Endothelial cell (in vitro differentiated cells): ENCODE measurements around the gene ZAP70. TPM values are rescaled to one million over a fixed set of nuclear protein-coding genes. Genes with fewer than 3 reads are reported as not detected.
"Not testable (repeated sequence)": the region's sequence is repeated elsewhere in the genome, so short reads cannot be mapped to it uniquely, and the experiment has no call there.

Source experiments
- DNase-seq: peaks from one replicate; pipeline ENCODE4 v3.0.0; 2021; ENCODE audit warnings: low spot score
- H3K27ac Mint-ChIP-seq: one replicate; pipeline ENCODE4 v1.8.0; 2021; ENCODE audit warnings: mixed read lengths, inconsistent platforms; ENCODE audit not compliant: unreplicated experiment
- H3K27me3 Mint-ChIP-seq: one replicate; pipeline ENCODE4 v1.8.0; 2021; ENCODE audit warnings: mild to moderate bottlenecking, moderate library complexity, mixed read lengths, inconsistent platforms; ENCODE audit not compliant: unreplicated experiment
- H3K36me3 Mint-ChIP-seq: one replicate; pipeline ENCODE4 v1.8.0; 2021; ENCODE audit warnings: mild to moderate bottlenecking, low read depth, mixed read lengths, inconsistent platforms; ENCODE audit not compliant: unreplicated experiment
- H3K4me1 Mint-ChIP-seq: one replicate; pipeline ENCODE4 v1.8.0; 2021; ENCODE audit warnings: mild to moderate bottlenecking, mixed read lengths, inconsistent platforms; ENCODE audit not compliant: unreplicated experiment
- H3K4me3 Mint-ChIP-seq: one replicate; pipeline ENCODE4 v1.8.0; 2021; ENCODE audit warnings: mild to moderate bottlenecking, mixed read lengths, inconsistent platforms; ENCODE audit not compliant: unreplicated experiment
- H3K9me3 Mint-ChIP-seq: one replicate; pipeline ENCODE4 v1.8.0; 2021; ENCODE audit warnings: mixed read lengths, inconsistent platforms; ENCODE audit not compliant: unreplicated experiment
- total RNA-seq: library from RNA; stranded (reverse); fragmentation: NEBNext Ultra II Directional; extraction: Animal tissue kit (Norgen Biotek cat#: 25700); gene quantifications from one replicate; pipeline ENCODE4 v1.2.1, GENCODE V29; 2021; ENCODE audit not compliant: unreplicated experiment
- TF ChIP-seq, protein P1 (sequence below): fragments of 200-600 bp; sonication (generic); IDR thresholded peaks from one replicate; pipeline ENCODE4 v1.5.0; 2021; ENCODE audit warnings: antibody characterized with exemption; ENCODE audit not compliant: unreplicated experiment

The ZAP70 gene
- total RNA-seq, 1 donor from 2014 or later = 93.4 TPM

DNA sequence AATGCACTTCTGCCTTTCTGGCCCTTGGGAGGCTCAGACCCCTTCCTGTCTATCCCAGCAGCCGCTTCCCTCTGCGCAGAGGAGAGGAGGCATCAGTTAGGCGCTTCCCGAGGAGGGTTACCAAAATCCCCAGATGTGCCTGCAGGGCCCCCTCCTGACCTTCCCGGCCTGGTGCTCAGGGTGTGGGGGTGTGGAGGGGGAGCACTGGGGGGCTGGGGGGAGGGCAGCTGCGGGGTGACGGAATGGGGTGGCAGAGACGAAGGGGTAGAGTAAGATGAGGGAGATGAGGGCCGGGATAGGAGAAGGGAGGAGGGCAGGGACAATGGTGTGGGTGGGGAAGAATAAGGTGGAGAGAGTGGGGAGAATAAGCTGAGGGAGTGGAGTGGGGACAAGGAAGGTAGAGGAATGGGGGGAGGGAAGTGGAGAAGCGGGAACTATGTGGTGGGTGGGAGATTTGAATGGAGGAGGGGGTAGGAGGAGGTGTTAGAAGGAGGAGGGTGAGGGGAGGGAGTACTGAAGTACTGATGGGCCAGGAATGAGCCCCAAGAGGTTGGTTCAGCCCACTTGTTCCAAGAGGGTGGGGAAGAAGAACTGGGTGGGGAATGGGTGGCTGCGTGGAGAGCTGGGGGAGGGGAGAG is 6.5 kb upstream of the ZAP70 start:
- Mint-ChIP-seq H3K4me3 (no peak overlapping the region), H3K36me3 (no peaks in the 10 kb centered on the region), H3K4me1 (peaks cover 17% of the 10 kb centered on the region), H3K27ac (no peak overlapping the region), H3K9me3 (no peaks in the 10 kb centered on the region), H3K27me3 (peaks cover 7% of the 10 kb centered on the region)
- DNase-seq = no peak
- TF ChIP-seq, protein P1, sequence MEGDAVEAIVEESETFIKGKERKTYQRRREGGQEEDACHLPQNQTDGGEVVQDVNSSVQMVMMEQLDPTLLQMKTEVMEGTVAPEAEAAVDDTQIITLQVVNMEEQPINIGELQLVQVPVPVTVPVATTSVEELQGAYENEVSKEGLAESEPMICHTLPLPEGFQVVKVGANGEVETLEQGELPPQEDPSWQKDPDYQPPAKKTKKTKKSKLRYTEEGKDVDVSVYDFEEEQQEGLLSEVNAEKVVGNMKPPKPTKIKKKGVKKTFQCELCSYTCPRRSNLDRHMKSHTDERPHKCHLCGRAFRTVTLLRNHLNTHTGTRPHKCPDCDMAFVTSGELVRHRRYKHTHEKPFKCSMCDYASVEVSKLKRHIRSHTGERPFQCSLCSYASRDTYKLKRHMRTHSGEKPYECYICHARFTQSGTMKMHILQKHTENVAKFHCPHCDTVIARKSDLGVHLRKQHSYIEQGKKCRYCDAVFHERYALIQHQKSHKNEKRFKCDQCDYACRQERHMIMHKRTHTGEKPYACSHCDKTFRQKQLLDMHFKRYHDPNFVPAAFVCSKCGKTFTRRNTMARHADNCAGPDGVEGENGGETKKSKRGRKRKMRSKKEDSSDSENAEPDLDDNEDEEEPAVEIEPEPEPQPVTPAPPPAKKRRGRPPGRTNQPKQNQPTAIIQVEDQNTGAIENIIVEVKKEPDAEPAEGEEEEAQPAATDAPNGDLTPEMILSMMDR = no peak

DNA sequence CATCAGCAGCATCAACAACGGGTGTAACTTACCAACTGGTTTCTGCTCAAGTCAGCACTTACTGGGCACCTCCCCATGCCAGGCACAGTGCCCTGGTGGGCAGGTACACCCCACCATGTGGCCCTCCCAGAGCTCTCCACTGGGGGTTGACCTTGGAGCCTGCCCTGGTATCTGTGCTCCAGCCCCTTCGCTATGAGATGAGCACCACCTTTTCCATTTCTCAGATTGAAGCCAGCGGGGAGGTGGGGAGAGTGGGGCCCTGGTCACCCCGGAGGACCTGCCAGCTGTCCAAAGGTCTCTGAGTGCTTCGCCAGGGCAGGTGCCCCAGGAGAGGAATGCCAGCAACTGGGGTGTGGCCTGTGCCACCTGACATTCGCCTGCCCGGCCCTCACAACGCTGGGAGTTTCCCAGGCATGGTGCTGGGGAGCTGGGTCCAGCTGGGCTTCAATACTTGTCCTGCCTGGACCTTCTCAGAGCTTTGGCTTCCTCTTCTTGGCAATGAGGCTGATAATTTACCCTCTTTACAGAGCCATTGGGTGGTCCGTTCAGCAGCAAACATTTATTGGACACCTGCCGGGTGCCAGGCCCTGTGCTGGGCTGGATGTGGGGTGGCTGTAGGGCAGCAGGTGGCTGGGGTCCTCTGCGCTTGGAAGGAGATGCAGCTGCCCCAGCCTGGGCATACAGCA is 5.9 kb upstream of the ZAP70 start:
- no peak overlapping the region for H3K4me3 Mint-ChIP-seq
- peaks cover 23% of the 10 kb centered on the region for H3K4me1 Mint-ChIP-seq

DNA sequence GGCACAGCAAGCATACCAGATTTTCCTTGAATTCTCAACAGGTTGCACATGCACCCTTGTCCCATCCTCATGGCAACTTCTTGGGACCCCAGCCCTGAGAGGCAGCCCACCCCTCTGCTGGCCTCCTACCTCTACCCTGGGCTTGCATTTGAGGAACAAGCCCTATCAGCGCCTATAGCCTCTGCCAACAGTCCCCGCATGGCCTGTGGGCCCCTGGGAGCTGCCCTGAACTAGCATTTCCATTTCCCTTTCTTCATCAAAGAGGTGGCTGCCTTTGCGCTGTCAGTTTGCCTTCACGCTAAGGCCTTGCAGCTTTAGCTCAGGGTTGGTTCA is 5.4 kb upstream of the ZAP70 start:
- H3K4me1 Mint-ChIP-seq = peaks cover 23% of the 10 kb centered on the region
- DNase-seq = no peak
- no peaks in the 10 kb centered on the region for H3K36me3 Mint-ChIP-seq
- TF ChIP-seq, protein P1 = no peak
- H3K27me3 Mint-ChIP-seq = peaks cover 7% of the 10 kb centered on the region
- no peak overlapping the region for H3K27ac Mint-ChIP-seq
- H3K9me3 Mint-ChIP-seq = no peaks in the 10 kb centered on the region
- H3K4me3 Mint-ChIP-seq = no peak overlapping the region

More for the DNA sequence above, 5.9 kb upstream of the ZAP70 start:
- H3K36me3 Mint-ChIP-seq = no peaks in the 10 kb centered on the region
- H3K27me3 Mint-ChIP-seq = peaks cover 7% of the 10 kb centered on the region
- H3K27ac Mint-ChIP-seq = no peak overlapping the region
- TF ChIP-seq, protein P1 = no peak
- no peaks in the 10 kb centered on the region for H3K9me3 Mint-ChIP-seq
- DNase-seq = no peak

DNA sequence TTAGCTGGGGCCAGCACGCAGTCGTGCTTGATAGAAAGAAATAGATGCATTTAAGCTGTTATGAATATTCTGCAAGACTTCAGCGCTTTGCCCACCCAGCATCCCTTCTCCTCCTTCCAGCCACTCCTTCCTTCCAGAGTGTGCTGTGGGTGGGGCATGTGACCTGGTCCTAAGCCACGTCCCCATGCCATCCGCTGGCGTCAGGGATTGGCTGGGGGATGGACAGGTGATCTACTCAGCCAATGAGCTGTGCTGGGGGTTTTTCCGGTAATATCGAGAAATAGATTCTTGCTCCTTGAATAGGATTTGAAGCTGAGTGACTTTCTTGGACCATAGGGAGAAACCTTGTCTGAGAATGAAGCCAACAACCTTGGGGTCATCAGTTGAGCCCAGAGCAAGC is 4.8 kb upstream of the ZAP70 start:
- TF ChIP-seq, protein P1 = no peak
- no peak for DNase-seq
- peaks cover 29% of the 10 kb centered on the region for H3K4me1 Mint-ChIP-seq
- H3K36me3 Mint-ChIP-seq = no peaks in the 10 kb centered on the region
- H3K27ac Mint-ChIP-seq = no peak overlapping the region
- H3K4me3 Mint-ChIP-seq = no peak overlapping the region
- peaks cover 7% of the 10 kb centered on the region for H3K27me3 Mint-ChIP-seq
- no peaks in the 10 kb centered on the region for H3K9me3 Mint-ChIP-seq

DNA sequence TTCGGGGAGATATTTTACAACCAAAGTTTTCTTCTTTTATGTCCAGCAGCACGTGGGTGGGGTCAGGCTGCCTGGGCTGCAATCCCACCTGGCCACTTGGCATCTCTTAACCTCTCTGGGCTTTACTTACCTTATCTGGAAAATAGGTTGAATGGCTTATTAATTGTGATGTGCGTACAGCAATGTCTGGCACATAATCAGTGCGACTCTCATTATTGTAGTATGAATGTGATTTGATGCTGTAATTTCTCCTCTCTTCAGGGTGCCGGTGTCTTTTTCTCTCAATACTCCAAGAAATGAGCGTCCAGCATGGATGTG is 2.0 kb upstream of the ZAP70 start:
- Mint-ChIP-seq H3K27me3 (peaks cover 10% of the 10 kb centered on the region), H3K4me1 (peaks cover 52% of the 10 kb centered on the region), H3K36me3 (peaks cover 6% of the 10 kb centered on the region), H3K9me3 (no peaks in the 10 kb centered on the region), H3K27ac (peak overlapping the region; percentile 74), H3K4me3 (no peak overlapping the region)
- TF ChIP-seq, protein P1 = no peak
- no peak for DNase-seq

DNA sequence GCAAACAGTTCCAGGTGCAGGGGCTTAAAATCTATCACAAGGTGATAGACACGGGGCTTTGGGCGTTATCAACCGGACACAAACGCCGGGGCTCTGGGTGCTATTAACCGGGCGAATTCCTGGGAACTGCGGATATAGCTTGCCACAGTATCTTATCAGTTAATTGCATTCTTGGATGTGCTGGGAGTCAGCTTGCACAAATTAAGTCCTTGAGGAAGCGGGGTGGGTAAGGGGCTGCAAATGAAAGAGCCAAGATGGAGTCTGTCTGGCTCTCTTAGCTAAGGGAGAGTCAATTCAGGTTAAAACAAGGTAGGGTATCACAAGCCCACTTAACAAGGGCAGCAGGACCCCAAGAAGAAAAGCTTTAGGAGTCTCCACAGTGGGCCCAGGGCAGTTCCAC is 1.2 kb upstream of the ZAP70 start:
- H3K4me1 Mint-ChIP-seq = peaks cover 59% of the 10 kb centered on the region
- not testable (repeated sequence) for H3K9me3 Mint-ChIP-seq, DNase-seq, H3K36me3 Mint-ChIP-seq, H3K4me3 Mint-ChIP-seq
- H3K27me3 Mint-ChIP-seq = peaks cover 14% of the 10 kb centered on the region
- H3K27ac Mint-ChIP-seq = peak overlapping the region; percentile 74
